Thymus (tissue), 14 donors: ENCODE data around the gene RSAD2. TPM values are rescaled to one million over a fixed set of nuclear protein-coding genes. Genes with fewer than 3 reads are reported as not detected.

Source experiments
- DNase-seq, 9 donors: peaks; one replicate each; pipeline ENCODE4 v3.0.0-alpha.2; 2013; ENCODE audit warnings: low spot score in 9 of 9, low read depth in 6 of 9, missing footprints in 1 of 9
- H3K27ac ChIP-seq, 2 donors: one replicate each; pipeline ENCODE4 v1.5.1; 2013; ENCODE audit warnings: control low read depth in 1 of 2, low read depth in 1 of 2, low read length in 1 of 2, mild to moderate bottlenecking in 1 of 2, moderate library complexity in 1 of 2
- H3K27me3 ChIP-seq, 2 donors: one replicate each; pipeline ENCODE4 v1.5.1; 2013; ENCODE audit warnings: low read length in 1 of 2; ENCODE audit not compliant: control insufficient read depth in 2 of 2, insufficient read depth in 1 of 2
- H3K36me3 ChIP-seq, 2 donors: one replicate each; pipeline ENCODE4 v1.5.1; 2013; ENCODE audit warnings: low read length in 1 of 2, mild to moderate bottlenecking in 1 of 2, moderate library complexity in 1 of 2; ENCODE audit not compliant: control insufficient read depth in 2 of 2, insufficient read depth in 2 of 2
- H3K4me1 ChIP-seq, 2 donors: one replicate each; pipeline ENCODE4 v1.5.1; 2013; ENCODE audit warnings: low read length in 2 of 2; ENCODE audit not compliant: control insufficient read depth in 2 of 2, insufficient read depth in 2 of 2
- H3K4me3 ChIP-seq, 2 donors: one replicate each; pipeline ENCODE4 v1.5.1; 2013; ENCODE audit warnings: low read length in 2 of 2, control low read depth in 1 of 2, mild to moderate bottlenecking in 1 of 2
- H3K9me3 ChIP-seq, 2 donors: one replicate each; pipeline ENCODE4 v1.5.1; 2013; ENCODE audit warnings: low read length in 1 of 2, mild to moderate bottlenecking in 1 of 2; ENCODE audit not compliant: control insufficient read depth in 2 of 2, insufficient read depth in 1 of 2
- WGBS: extraction: QIAGEN DNeasy Blood & Tissue Kit; methylation state at CpG from one replicate; pipeline ENCODE4 v1.1.7; 2013; 5-methylcytosine and 5-hydroxymethylcytosine counted together
- long read RNA-seq, 10 donors: transcript quantifications; one replicate each; lab custom pipeline, GENCODE V29; 2026
- polyA plus RNA-seq: library from polyadenylated mRNA; stranded (reverse); fragments of 200-250 nt; gene quantifications from one replicate; pipeline ENCODE4 v1.2.3, GENCODE V29; 2013
- total RNA-seq: library from RNA; stranded (reverse); fragments of 120-200 nt; gene quantifications from one replicate; pipeline ENCODE4 v1.2.4, GENCODE V29; 2013
- donor health status: healthy.

Gene RSAD2
- total RNA-seq: 26.3 TPM
- 8.2 TPM for polyA plus RNA-seq
- long read RNA-seq, donor 1: 0 reads
- long read RNA-seq, donor 2, partial matches to known transcripts: 0 of 2 reads
- long read RNA-seq, donor 2, other reads (novel, unspliced or antisense): 0 of 2 reads
- long read RNA-seq, donor 3, partial matches to known transcripts: 0 of 2 reads
- long read RNA-seq, donor 3, other reads (novel, unspliced or antisense): 0 of 2 reads
- long read RNA-seq, donor 4, partial matches to known transcripts: 0 of 4 reads
- long read RNA-seq, donor 4, other reads (novel, unspliced or antisense): 0 of 4 reads
- long read RNA-seq, donor 5, transcript RSAD2-201 (6 exons, 3,519 nt): major isoform, 9 of 11 reads
- long read RNA-seq, donor 5, partial matches to known transcripts: 0 of 11 reads
- long read RNA-seq, donor 5, other reads (novel, unspliced or antisense): 0 of 11 reads
- long read RNA-seq, donor 6, partial matches to known transcripts: 0 of 6 reads
- long read RNA-seq, donor 6, other reads (novel, unspliced or antisense): 0 of 6 reads
- long read RNA-seq, donor 7, partial matches to known transcripts: 0 of 5 reads
- long read RNA-seq, donor 7, other reads (novel, unspliced or antisense): 0 of 5 reads
- long read RNA-seq, donor 8: 0 reads
- long read RNA-seq, donor 9, partial matches to known transcripts: 0 of 2 reads
- long read RNA-seq, donor 9, other reads (novel, unspliced or antisense): 0 of 2 reads
- long read RNA-seq, donor 10, partial matches to known transcripts: 0 of 5 reads
- long read RNA-seq, donor 10, other reads (novel, unspliced or antisense): 0 of 5 reads

- H3K27ac ChIP-seq: peak within 1 kb of the TSS; percentile 18 to 76
- no peaks in the 10 kb centered on the region for H3K27me3 ChIP-seq
- DNase-seq: peak in 5 of 9 donors; percentile 25 to 80 (median 43)
- peaks cover 10 to 40% of the 10 kb centered on the region in 2 donors for H3K4me1 ChIP-seq
- peaks cover 0 to 2% of the 10 kb centered on the region in 2 donors for H3K36me3 ChIP-seq
- H3K9me3 ChIP-seq: no peaks in the 10 kb centered on the region
- 26% methylated on average over 10 of the region's 10 CpGs for WGBS
- H3K4me3 ChIP-seq: peak within 1 kb of the TSS; percentile 28 to 33
Measured at GRCh38 chr2:6877402-6878304, at the start of gene RSAD2. RSAD2 (plus strand) TSS chr2:6877777; CDS start chr2:6877801, 24 bp downstream.

- no peak overlapping the region for H3K4me3 ChIP-seq
- H3K27ac ChIP-seq: no peak overlapping the region
- no peaks in the 10 kb centered on the region for H3K27me3 ChIP-seq
- H3K9me3 ChIP-seq: no peaks in the 10 kb centered on the region
- peak in 1 of 9 donors; percentile 55 for DNase-seq
- WGBS: 13% methylated on average over 2 of the region's 2 CpGs
- H3K4me1 ChIP-seq: no peaks in the 10 kb centered on the region
- H3K36me3 ChIP-seq: no peaks in the 10 kb centered on the region
Measured at GRCh38 chr2:6828299-6828584, 49.3 kb upstream of the RSAD2 start.

- Histone ChIP-seq H3K4me1 (no peaks in the 10 kb centered on the region), H3K4me3 (no peak overlapping the region), H3K9me3 (no peaks in the 10 kb centered on the region), H3K27me3 (no peaks in the 10 kb centered on the region), H3K36me3 (no peaks in the 10 kb centered on the region), H3K27ac (no peak overlapping the region)
- no peak for DNase-seq
- 97% methylated on average over 1 of the region's 1 CpG for WGBS
Measured at GRCh38 chr2:6831229-6831628, 46.3 kb upstream of the RSAD2 start.

- no peaks in the 10 kb centered on the region for H3K36me3 ChIP-seq
- H3K4me1 ChIP-seq: no peaks in the 10 kb centered on the region
- H3K9me3 ChIP-seq: no peaks in the 10 kb centered on the region
- no peak overlapping the region for H3K4me3 ChIP-seq
- H3K27ac ChIP-seq: no peak overlapping the region
- no peaks in the 10 kb centered on the region for H3K27me3 ChIP-seq
- no peak for DNase-seq
- WGBS: 80% methylated on average over 2 of the region's 2 CpGs
Measured at GRCh38 chr2:6832596-6833299, 44.8 kb upstream of the RSAD2 start.

GRCh38 chr2:6833300-6833604 is 44.3 kb upstream of the RSAD2 start:
- DNase-seq: no peak
- H3K9me3 ChIP-seq: no peaks in the 10 kb centered on the region
- no peaks in the 10 kb centered on the region for H3K27me3 ChIP-seq
- no peak overlapping the region for H3K4me3 ChIP-seq
- H3K4me1 ChIP-seq: no peaks in the 10 kb centered on the region
- no peak overlapping the region for H3K27ac ChIP-seq
- 97% methylated on average over 2 of the region's 2 CpGs for WGBS
- no peaks in the 10 kb centered on the region for H3K36me3 ChIP-seq

GRCh38 chr2:6834163-6834562 is 43.4 kb upstream of the RSAD2 start:
- H3K4me1 ChIP-seq: no peaks in the 10 kb centered on the region
- H3K9me3 ChIP-seq: no peaks in the 10 kb centered on the region
- no peaks in the 10 kb centered on the region for H3K36me3 ChIP-seq
- no peak overlapping the region for H3K27ac ChIP-seq
- no peak for DNase-seq
- H3K27me3 ChIP-seq: no peaks in the 10 kb centered on the region
- no peak overlapping the region for H3K4me3 ChIP-seq

GRCh38 chr2:6835467-6835866 is 42.1 kb upstream of the RSAD2 start:
- Histone ChIP-seq H3K4me3 (no peak overlapping the region), H3K27me3 (no peaks in the 10 kb centered on the region), H3K9me3 (no peaks in the 10 kb centered on the region), H3K36me3 (no peaks in the 10 kb centered on the region), H3K27ac (peak overlapping the region in 1 of 2 donors; percentile 63), H3K4me1 (no peaks in the 10 kb centered on the region)
- peak in 1 of 9 donors; percentile 47 for DNase-seq

- Histone ChIP-seq H3K27me3 (no peaks in the 10 kb centered on the region), H3K9me3 (peaks cover 2 to 3% of the 10 kb centered on the region in 2 donors), H3K36me3 (no peaks in the 10 kb centered on the region), H3K4me3 (no peak overlapping the region), H3K4me1 (no peaks in the 10 kb centered on the region), H3K27ac (no peak overlapping the region)
- WGBS: 99% methylated on average over 4 of the region's 4 CpGs
- no peak for DNase-seq
Measured at GRCh38 chr2:6838673-6839319, 38.8 kb upstream of the RSAD2 start.
